ENCODE data around the gene CHKA. TPM values are rescaled to one million over a fixed set of nuclear protein-coding genes. Genes with fewer than 3 reads are reported as not detected.

CHKA gene
- total RNA-seq, 1 experiment from 2014 or later: 136 TPM

DNA sequence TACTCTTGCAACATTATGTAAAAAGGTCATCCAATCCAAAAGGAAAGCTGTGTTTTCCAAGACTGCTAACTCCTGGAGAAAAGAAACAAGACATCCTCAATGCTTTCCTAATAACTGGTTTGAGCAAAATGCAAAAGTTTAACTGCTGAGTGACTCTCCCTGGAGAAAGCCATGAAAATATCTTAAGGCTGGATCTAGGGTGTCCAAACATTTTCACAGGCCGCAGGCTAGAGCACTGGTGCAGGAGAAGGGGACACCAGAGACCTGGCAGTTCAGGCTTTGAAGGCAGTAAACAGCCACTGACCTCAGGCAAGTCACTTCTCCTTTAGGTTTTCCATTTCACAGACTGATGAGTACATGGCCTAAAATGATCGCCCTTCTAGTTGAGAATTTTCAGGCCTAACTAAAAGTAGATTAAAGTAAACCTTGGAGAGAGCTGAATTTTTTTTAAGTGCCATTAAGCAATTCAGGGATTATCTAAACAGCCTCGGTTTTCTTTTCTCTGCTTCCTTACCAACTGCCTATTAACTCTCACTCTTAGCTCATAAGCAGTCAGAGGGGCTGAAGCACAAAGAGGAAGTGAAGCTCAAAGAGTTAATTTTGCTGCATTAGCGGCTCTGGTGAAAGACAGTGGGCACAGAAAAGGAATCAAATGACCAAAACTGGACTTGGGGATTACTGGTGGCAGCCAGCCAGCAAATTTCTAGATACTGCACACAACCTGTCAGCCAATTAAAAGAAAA is 2.3 kb downstream of the CHKA start:
- DNase-seq (ENCODE audit: low read depth, low spot score): no peak
- CTCF ChIA-PET: no interaction called here
- intact Hi-C loops (cut with micrococcal nuclease; ENCODE audit: unreplicated experiment): no loop called here

DNA sequence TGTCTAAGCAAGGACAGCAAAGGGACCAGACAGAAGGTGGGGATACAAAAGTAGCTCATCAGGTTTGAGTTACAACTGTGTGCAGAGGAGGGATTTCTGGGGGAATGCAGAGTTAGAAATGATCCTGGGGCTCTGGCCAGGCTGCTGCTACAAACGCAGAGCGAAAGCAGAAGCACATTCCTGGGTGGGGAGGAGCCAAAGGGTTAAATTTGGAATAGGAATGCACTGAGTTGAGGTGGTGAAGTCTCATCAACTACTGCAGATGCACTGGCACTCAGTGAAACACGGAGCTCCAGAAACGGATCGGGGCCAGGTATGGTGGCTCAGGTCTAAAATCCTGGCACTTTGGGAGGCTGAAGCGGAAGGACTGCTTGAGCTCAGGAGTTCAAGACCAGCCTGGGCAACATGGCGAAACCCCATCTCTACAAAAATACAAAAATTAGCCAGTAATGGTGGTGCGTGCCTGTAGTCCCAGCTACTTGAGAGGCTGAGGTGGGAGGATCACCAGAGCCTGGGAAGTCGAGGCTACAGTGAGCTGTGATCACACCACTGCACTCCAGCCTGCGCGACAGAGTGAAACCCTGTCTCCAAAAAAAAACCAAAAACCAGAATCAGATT is 3.2 kb downstream of the CHKA start:
- BruUV-seq (replicated peaks): no TSS peak
- 0 out of 4 replicates have a peak overlapping the region, but pooled peaks of 1 of the 2 experiments have one; percentile 7 for H3K4me3 ChIP-seq (ENCODE audit: low read depth in 2 of 2, low read length in 2 of 2)
- intact Hi-C loops (cut with micrococcal nuclease; ENCODE audit: unreplicated experiment) (no loop called here), in situ Hi-C loops (cut with HindIII; ENCODE audit: low pct_unique_long_range_greater_than_20kb, low sequenced_read_pairs) (no loop called here)
- no peak for DNase-seq (ENCODE audit: low read depth, low spot score)
- peaks cover 9% of the 10 kb centered on the region; the same call in 1 of the 2 replicates for H3K36me3 ChIP-seq (ENCODE audit: control insufficient read depth, insufficient read depth, low read length)
- ChIA-PET CTCF (no interaction called here), POLR2A (interaction anchor here (1.0 to 1.6 kb wide), 2 partner anchors 9 to 30 kb away, joined by 5 read pairs; no protein-coding TSS in a partner anchor)
- peaks cover 44% of the 10 kb centered on the region for H3K4me1 ChIP-seq (ENCODE audit: control insufficient read depth, insufficient read depth, low read length)
- TF ChIP-seq POLR2AphosphoS5 (IDR thresholded peaks at IDR 0.05; ENCODE audit: low read depth, low read length): no peak
- TF ChIP-seq, protein P1, sequence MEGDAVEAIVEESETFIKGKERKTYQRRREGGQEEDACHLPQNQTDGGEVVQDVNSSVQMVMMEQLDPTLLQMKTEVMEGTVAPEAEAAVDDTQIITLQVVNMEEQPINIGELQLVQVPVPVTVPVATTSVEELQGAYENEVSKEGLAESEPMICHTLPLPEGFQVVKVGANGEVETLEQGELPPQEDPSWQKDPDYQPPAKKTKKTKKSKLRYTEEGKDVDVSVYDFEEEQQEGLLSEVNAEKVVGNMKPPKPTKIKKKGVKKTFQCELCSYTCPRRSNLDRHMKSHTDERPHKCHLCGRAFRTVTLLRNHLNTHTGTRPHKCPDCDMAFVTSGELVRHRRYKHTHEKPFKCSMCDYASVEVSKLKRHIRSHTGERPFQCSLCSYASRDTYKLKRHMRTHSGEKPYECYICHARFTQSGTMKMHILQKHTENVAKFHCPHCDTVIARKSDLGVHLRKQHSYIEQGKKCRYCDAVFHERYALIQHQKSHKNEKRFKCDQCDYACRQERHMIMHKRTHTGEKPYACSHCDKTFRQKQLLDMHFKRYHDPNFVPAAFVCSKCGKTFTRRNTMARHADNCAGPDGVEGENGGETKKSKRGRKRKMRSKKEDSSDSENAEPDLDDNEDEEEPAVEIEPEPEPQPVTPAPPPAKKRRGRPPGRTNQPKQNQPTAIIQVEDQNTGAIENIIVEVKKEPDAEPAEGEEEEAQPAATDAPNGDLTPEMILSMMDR (IDR thresholded peaks at IDR 0.05): no peak
- TF ChIP-seq TCF7L2 (IDR thresholded peaks at IDR 0.05; ENCODE audit: low read depth, low read length): no peak
- TF ChIP-seq, protein P2, sequence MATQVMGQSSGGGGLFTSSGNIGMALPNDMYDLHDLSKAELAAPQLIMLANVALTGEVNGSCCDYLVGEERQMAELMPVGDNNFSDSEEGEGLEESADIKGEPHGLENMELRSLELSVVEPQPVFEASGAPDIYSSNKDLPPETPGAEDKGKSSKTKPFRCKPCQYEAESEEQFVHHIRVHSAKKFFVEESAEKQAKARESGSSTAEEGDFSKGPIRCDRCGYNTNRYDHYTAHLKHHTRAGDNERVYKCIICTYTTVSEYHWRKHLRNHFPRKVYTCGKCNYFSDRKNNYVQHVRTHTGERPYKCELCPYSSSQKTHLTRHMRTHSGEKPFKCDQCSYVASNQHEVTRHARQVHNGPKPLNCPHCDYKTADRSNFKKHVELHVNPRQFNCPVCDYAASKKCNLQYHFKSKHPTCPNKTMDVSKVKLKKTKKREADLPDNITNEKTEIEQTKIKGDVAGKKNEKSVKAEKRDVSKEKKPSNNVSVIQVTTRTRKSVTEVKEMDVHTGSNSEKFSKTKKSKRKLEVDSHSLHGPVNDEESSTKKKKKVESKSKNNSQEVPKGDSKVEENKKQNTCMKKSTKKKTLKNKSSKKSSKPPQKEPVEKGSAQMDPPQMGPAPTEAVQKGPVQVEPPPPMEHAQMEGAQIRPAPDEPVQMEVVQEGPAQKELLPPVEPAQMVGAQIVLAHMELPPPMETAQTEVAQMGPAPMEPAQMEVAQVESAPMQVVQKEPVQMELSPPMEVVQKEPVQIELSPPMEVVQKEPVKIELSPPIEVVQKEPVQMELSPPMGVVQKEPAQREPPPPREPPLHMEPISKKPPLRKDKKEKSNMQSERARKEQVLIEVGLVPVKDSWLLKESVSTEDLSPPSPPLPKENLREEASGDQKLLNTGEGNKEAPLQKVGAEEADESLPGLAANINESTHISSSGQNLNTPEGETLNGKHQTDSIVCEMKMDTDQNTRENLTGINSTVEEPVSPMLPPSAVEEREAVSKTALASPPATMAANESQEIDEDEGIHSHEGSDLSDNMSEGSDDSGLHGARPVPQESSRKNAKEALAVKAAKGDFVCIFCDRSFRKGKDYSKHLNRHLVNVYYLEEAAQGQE (IDR thresholded peaks at IDR 0.05; ENCODE audit: insufficient read depth in 1 of 2, low read depth in 2 of 2, low read length in 1 of 2): no peak
- no peak for TF ChIP-seq SIN3A (IDR thresholded peaks at IDR 0.05; ENCODE audit: borderline replicate concordance, insufficient read depth, low read depth, low read length)
- no peak for ATAC-seq
- no peaks in the 10 kb centered on the region for H3K9me3 ChIP-seq (ENCODE audit: control insufficient read depth, insufficient read depth, low read depth, low read length)
- H3K27ac ChIP-seq (ENCODE audit: low read length): no peak overlapping the region; the same call in 1 of the 2 replicates
- H3K27me3 ChIP-seq (ENCODE audit: control insufficient read depth, insufficient read depth, low read length): no peaks in the 10 kb centered on the region

More for the DNA sequence above, 2.3 kb downstream of the CHKA start:
- POLR2A ChIA-PET: interaction anchor here (0.9 to 1.0 kb wide), 2 partner anchors 29 to 79 kb away, joined by 3 to 5 read pairs; no protein-coding TSS in a partner anchor
- peaks cover 54% of the 10 kb centered on the region for H3K4me1 ChIP-seq (ENCODE audit: control insufficient read depth, insufficient read depth, low read length)
- 0 out of 2 replicates have a peak, but pooled peaks have one; percentile 37 for TF ChIP-seq SIN3A (IDR thresholded peaks at IDR 0.05; ENCODE audit: borderline replicate concordance, insufficient read depth, low read depth, low read length)
- TF ChIP-seq, protein P2 (IDR thresholded peaks at IDR 0.05; ENCODE audit: insufficient read depth in 1 of 2, low read depth in 2 of 2, low read length in 1 of 2): no peak
- TF ChIP-seq POLR2AphosphoS5 (IDR thresholded peaks at IDR 0.05; ENCODE audit: low read depth, low read length): no peak
- no peak for TF ChIP-seq TCF7L2 (IDR thresholded peaks at IDR 0.05; ENCODE audit: low read depth, low read length)
- TF ChIP-seq, protein P1 (IDR thresholded peaks at IDR 0.05): no peak
- BruUV-seq (replicated peaks): TSS peak; percentile 72
- peak overlapping the region; percentile 65 for H3K27ac ChIP-seq (ENCODE audit: low read length)
- in situ Hi-C loops (cut with HindIII; ENCODE audit: low pct_unique_long_range_greater_than_20kb, low sequenced_read_pairs): no loop called here
- H3K9me3 ChIP-seq (ENCODE audit: control insufficient read depth, insufficient read depth, low read depth, low read length): no peaks in the 10 kb centered on the region
- H3K27me3 ChIP-seq (ENCODE audit: control insufficient read depth, insufficient read depth, low read length): no peaks in the 10 kb centered on the region
- ATAC-seq: no peak
- H3K4me3 ChIP-seq (ENCODE audit: low read depth in 2 of 2, low read length in 2 of 2): peak overlapping the region; percentile 86 to 98
- peaks cover 9% of the 10 kb centered on the region; the same call in 1 of the 2 replicates for H3K36me3 ChIP-seq (ENCODE audit: control insufficient read depth, insufficient read depth, low read length)

Data from Panc1 (cell line).